Activated naive CD4-positive, alpha-beta T cell (primary cell): ENCODE data around the gene OR1N2.
"Not testable (repeated sequence)": the region's sequence is repeated elsewhere in the genome, so short reads cannot be mapped to it uniquely, and the experiment has no call there.

Experiments used
- DNase-seq, 4 experiments: peaks; one replicate each; lab custom pipeline; 2025; lab: John Stamatoyannopoulos, UW

OR1N2 gene

GRCh38 chr9:122552812-122553211, at the start of gene OR1N2:
Gene OR1N2 (plus strand): TSS chr9:122553112. CDS start chr9:122553212, 100 bp downstream.
- DNase-seq: no peak

- DNase-seq: no peak
These were observed 45.9 kb upstream of the OR1N2 start for GRCh38 chr9:122506964-122507363.

GRCh38 chr9:122510502-122510901, 42.4 kb upstream of the OR1N2 start, which contains the start of gene OR1J2:
Gene OR1J2 (plus strand): TSS chr9:122510802. CDS start chr9:122510802, 0 bp downstream.
- no peak for DNase-seq

- no peak for DNase-seq
These were observed 34.7 kb upstream of the OR1N2 start for GRCh38 chr9:122518226-122518625.

- DNase-seq: no peak
These were observed 34.1 kb upstream of the OR1N2 start, which contains the start of gene OR1J4 for GRCh38 chr9:122518841-122519240. Gene OR1J4 (plus strand): TSS chr9:122519141. CDS start chr9:122519141, 0 bp downstream.

- no peak for DNase-seq
These were observed 33.5 kb upstream of the OR1N2 start for GRCh38 chr9:122519376-122519775.

GRCh38 chr9:122526602-122527001, 26.3 kb upstream of the OR1N2 start:
- no peak for DNase-seq

- no peak for DNase-seq
These were observed 25.7 kb upstream of the OR1N2 start, which contains the start of gene OR1N1 for GRCh38 chr9:122527193-122527592. Gene OR1N1 (minus strand): TSS chr9:122527293. CDS start chr9:122527293, 0 bp downstream.

- not testable (repeated sequence) for DNase-seq
These were observed 21.8 kb upstream of the OR1N2 start for GRCh38 chr9:122531157-122531556.

GRCh38 chr9:122536134-122536533, 16.8 kb upstream of the OR1N2 start:
- no peak for DNase-seq

GRCh38 chr9:122537066-122537465, 15.8 kb upstream of the OR1N2 start:
- not testable (repeated sequence) for DNase-seq

- no peak for DNase-seq
These were observed 14.2 kb upstream of the OR1N2 start for GRCh38 chr9:122538757-122539156.

GRCh38 chr9:122546196-122546595, 6.7 kb upstream of the OR1N2 start:
- no peak for DNase-seq

GRCh38 chr9:122551371-122551770, 1.5 kb upstream of the OR1N2 start:
- no peak for DNase-seq

GRCh38 chr9:122561446-122561845, 8.5 kb downstream of the OR1N2 start:
- DNase-seq: no peak

- no peak for DNase-seq
These were observed 9.3 kb downstream of the OR1N2 start for GRCh38 chr9:122562134-122562760.

GRCh38 chr9:122567901-122568300, 15.0 kb downstream of the OR1N2 start:
- DNase-seq: no peak

- no peak for DNase-seq
These were observed 19.5 kb downstream of the OR1N2 start for GRCh38 chr9:122572456-122572855.

GRCh38 chr9:122579874-122580273, 27.0 kb downstream of the OR1N2 start:
- DNase-seq: no peak

- DNase-seq: no peak
These were observed 27.4 kb downstream of the OR1N2 start for GRCh38 chr9:122580360-122580759.

GRCh38 chr9:122583284-122583683, 30.4 kb downstream of the OR1N2 start, which contains the start of gene OR1L8:
Gene OR1L8 (minus strand): TSS chr9:122583384. CDS start chr9:122568477, 14,907 bp downstream.
- not testable (repeated sequence) for DNase-seq
